SU-DHL-6 (cell line): ENCODE data around the gene VAT1L.

ENCODE experiments used
- CTCF ChIP-seq: fragments of 200-600 bp; sonication (generic); IDR thresholded peaks from one replicate; pipeline ENCODE4 v1.5.1; 2017; ENCODE audit warnings: antibody characterized with exemption, mild to moderate bottlenecking, low read length, moderate library complexity; ENCODE audit not compliant: insufficient read depth, poor library complexity, severe bottlenecking
- EZH2phosphoT487 ChIP-seq: fragments of 200-600 bp; sonication (generic), shearing (Covaris generic); conservative IDR thresholded peaks from 2 replicates; pipeline ENCODE4 v1.6.1; 2018; ENCODE audit warnings: mild to moderate bottlenecking, antibody characterized with exemption, low read length, moderate library complexity, mixed read lengths

GRCh38 chr16:77938913-77939312, 150.5 kb downstream of the VAT1L start:
- no peak for TF ChIP-seq CTCF
- TF ChIP-seq EZH2phosphoT487 = no peak
